GM12878 (cell line): ENCODE results near the gene RPSA. TPM values are rescaled to one million over a fixed set of nuclear protein-coding genes. Genes with fewer than 3 reads are reported as not detected.

Experiments used
- ATAC-seq: fragments of 200-7000 bp; cut with Tn5 transposase; 3 replicates; pipeline ENCODE4 v1.9.1; 2020; ENCODE audit warnings: mild to moderate bottlenecking, moderate library complexity
- BruUV-seq: library from RNA; stranded (reverse); fragments of 400-500 nt; replicated peaks from 2 replicates; lab custom pipeline; 2021; lab: Mats Ljungman, UMichigan
- CTCF ChIA-PET: fragments of 300-600 bp; sonication (Branson Sonifier 250); formaldehyde crosslinking; extraction: SDS; loops from one replicate; lab custom pipeline; 2021; ENCODE audit warnings: inconsistent platforms; lab: Yijun Ruan, JAX
- POLR2A ChIA-PET: fragments of 350-600 bp; formaldehyde crosslinking; extraction: SDS; loops from one replicate; lab custom pipeline; 2021; ENCODE audit warnings: inconsistent platforms; lab: Charles Lee
- RAD21 ChIA-PET: fragments of 300-600 bp; sonication (Branson Sonifier 250); formaldehyde crosslinking; loops from one replicate; lab custom pipeline; 2023; ENCODE audit warnings: antibody characterized with exemption; ENCODE audit not compliant: unreplicated experiment; lab: Charles Lee
- SMC1A ChIA-PET: fragments of 300-600 bp; sonication (Branson Sonifier 250); formaldehyde crosslinking; loops from one replicate; lab custom pipeline; 2023; ENCODE audit not compliant: unreplicated experiment, uncharacterized antibody; lab: Charles Lee
- DNase-seq: peaks from one replicate; pipeline ENCODE4 v3.0.0-alpha.2; 2011; ENCODE audit warnings: low read depth, low spot score
- FAIRE-seq: peaks from 3 replicates; lab custom pipeline; 2011; peaks lifted over from hg19 to GRCh38; lab: Jason Lieb, UNC
- H2AFZ ChIP-seq: 2 replicates; pipeline ENCODE4 v1.6.0; 2011; ENCODE audit warnings: low read depth, low read length, control low read depth; ENCODE audit not compliant: control insufficient read depth
- H3K27ac ChIP-seq: 2 replicates; pipeline ENCODE4 v1.5.1; 2011; ENCODE audit warnings: control low read depth; ENCODE audit not compliant: control insufficient read depth, insufficient read depth
- H3K27me3 ChIP-seq, 2 experiments: replicated peaks in 1 of 2; 2 replicates each; pipeline versions ENCODE4 v1.6.0 to v1.6.1; 2011; ENCODE audit warnings: low read length in 1 of 2; ENCODE audit not compliant: control insufficient read depth in 2 of 2, insufficient read depth in 2 of 2
- H3K36me3 ChIP-seq, 2 experiments: 2 replicates each; pipeline ENCODE4 v1.5.1; 2011; ENCODE audit warnings: low read length in 1 of 2; ENCODE audit not compliant: control insufficient read depth in 2 of 2, insufficient read depth in 2 of 2
- H3K4me1 ChIP-seq: 2 replicates; pipeline ENCODE4 v1.6.1; 2011; ENCODE audit warnings: mild to moderate bottlenecking, low read length, moderate library complexity, mixed read lengths; ENCODE audit not compliant: control insufficient read depth, insufficient read depth
- H3K4me2 ChIP-seq: 2 replicates; pipeline ENCODE4 v1.6.0; 2011; ENCODE audit warnings: control low read depth; ENCODE audit not compliant: control insufficient read depth, insufficient read depth
- H3K4me3 ChIP-seq: fragments of 200-600 bp; sonication (generic); 2 replicates; pipeline ENCODE4 v1.5.1; 2016
- H3K79me2 ChIP-seq: 2 replicates; pipeline ENCODE4 v1.6.0; 2011; ENCODE audit warnings: low read length; ENCODE audit not compliant: control insufficient read depth, insufficient read depth
- H3K9ac ChIP-seq: 2 replicates; pipeline ENCODE4 v1.8.0; 2011; ENCODE audit warnings: low read length, control low read depth, mixed read lengths; ENCODE audit not compliant: control insufficient read depth, insufficient read depth
- H3K9me3 ChIP-seq: replicated peaks from 3 replicates; pipeline ENCODE4 v1.5.1; 2011; ENCODE audit warnings: mild to moderate bottlenecking, low read length; ENCODE audit not compliant: control insufficient read depth, insufficient read depth
- H4K20me1 ChIP-seq: 2 replicates; pipeline ENCODE4 v1.6.0; 2011; ENCODE audit not compliant: control insufficient read depth, insufficient read depth
- CBX5 ChIP-seq: sonication (generic); IDR thresholded peaks from 2 replicates; pipeline ENCODE4 v1.6.1; 2016; ENCODE audit warnings: low read depth, moderate library complexity, mild to moderate bottlenecking, inconsistent platforms
- CEBPB ChIP-seq, 2 experiments: fragments of 150-350 bp in 1 of 2; IDR thresholded peaks; 2 replicates each; pipeline ENCODE4 v1.6.1; 2012 to 2014; ENCODE audit warnings: low read depth in 2 of 2, low read length in 2 of 2, borderline replicate concordance in 1 of 2, inconsistent platforms in 1 of 2
- DPF2 ChIP-seq: fragments of 450-650 bp; IDR thresholded peaks from 2 replicates; pipeline ENCODE4 v1.6.1; 2017; ENCODE audit warnings: mild to moderate bottlenecking
- FOXK2 ChIP-seq: fragments of 450-650 bp; IDR thresholded peaks from 2 replicates; pipeline ENCODE4 v1.6.1; 2017; ENCODE audit warnings: mild to moderate bottlenecking, moderate library complexity
- FOXM1 ChIP-seq: IDR thresholded peaks from 2 replicates; pipeline ENCODE4 v1.6.1; 2012; ENCODE audit warnings: low read depth, mild to moderate bottlenecking, inconsistent platforms, low read length, moderate library complexity
- IKZF1 ChIP-seq: fragments of 450-650 bp; conservative IDR thresholded peaks from 2 replicates; pipeline ENCODE4 v1.6.1; 2017; ENCODE audit warnings: antibody characterized with exemption, mild to moderate bottlenecking
- MYC ChIP-seq: IDR thresholded peaks from 2 replicates; pipeline ENCODE4 v1.6.1; 2011; ENCODE audit warnings: mild to moderate bottlenecking, low read length, moderate library complexity, inconsistent platforms; ENCODE audit not compliant: insufficient read depth, insufficient replicate concordance, insufficient read length, severe bottlenecking
- TBL1XR1 ChIP-seq: IDR thresholded peaks from 2 replicates; pipeline ENCODE4 v1.6.1; 2012; ENCODE audit warnings: low read depth, low read length, improper control_type of control experiment
- ZBED1 ChIP-seq: IDR thresholded peaks from 2 replicates; pipeline ENCODE4 v1.6.1; 2016; ENCODE audit warnings: borderline replicate concordance
- WGBS: methylation state at CpG from one replicate; pipeline ENCODE4 v1.1.6; 2016; ENCODE audit warnings: low lambda C conversion rate; ENCODE audit not compliant: insufficient replicate concordance, insufficient coverage; ENCODE audit errors: missing lambda C conversion rate; 5-methylcytosine and 5-hydroxymethylcytosine counted together
- in situ Hi-C: fragments of 300-500 bp; cut with MboI; formaldehyde crosslinking; loops from 9 replicates; pipeline ENCODE4 v1.14.3; 2018; ENCODE audit warnings: mixed read lengths
- intact Hi-C: fragments of 100-400 bp; cut with micrococcal nuclease; formaldehyde crosslinking; loops from one replicate; pipeline ENCODE4 v1.14.2; 2022; ENCODE audit not compliant: unreplicated experiment
- polyA plus RNA-seq, 11 experiments: library from polyadenylated mRNA; depleted of rRNA in 4 of 11; unstranded in 6 of 11; stranded (reverse) in 5 of 11; fragments of >200 nt; fragmentation: Nextera tagmentation in 4 of 11; fragmentation: Illumina TruSeq in 1 of 11; extraction: Ambion mirVana in 4 of 11; extraction: Trizol in 1 of 11; gene quantifications; 1 replicate in 1 of 11; 2 replicates in 10 of 11; pipeline versions ENCODE4 v1.2.1 to v1.2.3, GENCODE V29; 2011 to 2016; ENCODE audit warnings: inconsistent platforms in 2 of 11, missing spikeins in 2 of 11, low read depth in 1 of 11
- total RNA-seq, 4 experiments: library from RNA; depleted of rRNA in 3 of 4; stranded (reverse); fragments of >200 nt in 3 of 4; fragmentation: Illumina TruSeq in 1 of 4; extraction: Trizol in 1 of 4; gene quantifications; 2 replicates each; pipeline versions ENCODE4 v1.2.1 to v1.2.3, GENCODE V29; 2013 to 2021
- TF ChIP-seq, protein P1 (sequence below): fragments of 150-350 bp; IDR thresholded peaks from 2 replicates; pipeline ENCODE4 v1.6.1; 2016; ENCODE audit warnings: low read depth, low read length

Gene RPSA
- total and polyA plus RNA-seq, 10 of the 15 experiments (the other 5 are each of a cell fraction or from before 2014, with no cell fraction given) = 1,012 to 5,036 (median 3,460) TPM

DNA sequence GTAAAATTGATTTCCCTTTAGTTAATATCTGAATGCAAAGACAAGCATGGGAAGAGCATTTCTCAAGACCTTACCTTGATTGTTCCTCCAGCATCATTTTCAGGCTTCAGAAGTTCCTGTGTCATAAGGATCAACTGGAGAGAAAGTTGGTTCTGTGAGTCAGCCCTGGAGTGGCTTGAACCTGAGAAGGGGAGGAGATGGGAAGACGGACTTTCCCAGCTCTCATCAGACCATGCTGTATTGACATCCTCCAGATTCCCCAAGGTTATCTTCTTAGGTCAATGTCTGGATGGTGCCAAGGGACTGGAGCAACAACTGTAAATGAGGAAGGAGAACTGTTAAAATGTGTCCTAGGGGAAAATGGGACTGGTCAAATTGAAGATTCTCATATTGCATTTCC is 21.0 kb downstream of the RPSA start:
- intact Hi-C loops (no loop called here), in situ Hi-C loops (no loop called here)
- WGBS = 83% methylated on average over 1 of the region's 1 CpG
- BruUV-seq = no TSS peak
- no peak overlapping the region for H3K4me3 ChIP-seq
- FAIRE-seq (no peak), DNase-seq (no peak), ATAC-seq (no peak)
- no peak overlapping the region for H3K4me2 ChIP-seq
- no peaks in the 10 kb centered on the region for H3K36me3 ChIP-seq
- no peaks in the 10 kb centered on the region for H3K4me1 ChIP-seq
- H3K9me3 ChIP-seq = no peaks in the 10 kb centered on the region
- ChIA-PET RAD21 (no interaction called here), POLR2A (no interaction called here), SMC1A (no interaction called here), CTCF (interaction anchor here (0.7 kb wide), 1 partner anchor 685 kb away, joined by 3 read pairs; no protein-coding TSS in a partner anchor)
- no peaks in the 10 kb centered on the region for H3K27me3 ChIP-seq
- no peak overlapping the region for H2AFZ ChIP-seq
- no peaks in the 10 kb centered on the region for H4K20me1 ChIP-seq
- no peak overlapping the region for H3K27ac ChIP-seq
- no peaks in the 10 kb centered on the region for H3K79me2 ChIP-seq
- H3K9ac ChIP-seq = no peak overlapping the region
- TF ChIP-seq TBL1XR1 = no peak
- TF ChIP-seq IKZF1 = no peak
- TF ChIP-seq, protein P1, sequence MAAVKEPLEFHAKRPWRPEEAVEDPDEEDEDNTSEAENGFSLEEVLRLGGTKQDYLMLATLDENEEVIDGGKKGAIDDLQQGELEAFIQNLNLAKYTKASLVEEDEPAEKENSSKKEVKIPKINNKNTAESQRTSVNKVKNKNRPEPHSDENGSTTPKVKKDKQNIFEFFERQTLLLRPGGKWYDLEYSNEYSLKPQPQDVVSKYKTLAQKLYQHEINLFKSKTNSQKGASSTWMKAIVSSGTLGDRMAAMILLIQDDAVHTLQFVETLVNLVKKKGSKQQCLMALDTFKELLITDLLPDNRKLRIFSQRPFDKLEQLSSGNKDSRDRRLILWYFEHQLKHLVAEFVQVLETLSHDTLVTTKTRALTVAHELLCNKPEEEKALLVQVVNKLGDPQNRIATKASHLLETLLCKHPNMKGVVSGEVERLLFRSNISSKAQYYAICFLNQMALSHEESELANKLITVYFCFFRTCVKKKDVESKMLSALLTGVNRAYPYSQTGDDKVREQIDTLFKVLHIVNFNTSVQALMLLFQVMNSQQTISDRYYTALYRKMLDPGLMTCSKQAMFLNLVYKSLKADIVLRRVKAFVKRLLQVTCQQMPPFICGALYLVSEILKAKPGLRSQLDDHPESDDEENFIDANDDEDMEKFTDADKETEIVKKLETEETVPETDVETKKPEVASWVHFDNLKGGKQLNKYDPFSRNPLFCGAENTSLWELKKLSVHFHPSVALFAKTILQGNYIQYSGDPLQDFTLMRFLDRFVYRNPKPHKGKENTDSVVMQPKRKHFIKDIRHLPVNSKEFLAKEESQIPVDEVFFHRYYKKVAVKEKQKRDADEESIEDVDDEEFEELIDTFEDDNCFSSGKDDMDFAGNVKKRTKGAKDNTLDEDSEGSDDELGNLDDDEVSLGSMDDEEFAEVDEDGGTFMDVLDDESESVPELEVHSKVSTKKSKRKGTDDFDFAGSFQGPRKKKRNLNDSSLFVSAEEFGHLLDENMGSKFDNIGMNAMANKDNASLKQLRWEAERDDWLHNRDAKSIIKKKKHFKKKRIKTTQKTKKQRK = no peak
- TF ChIP-seq MYC = no peak
- TF ChIP-seq FOXK2 = no peak
- no peak for TF ChIP-seq FOXM1
- TF ChIP-seq CBX5 = no peak
- no peak for TF ChIP-seq CEBPB (IDR thresholded peaks at IDR 0.05; ENCODE audit: borderline replicate concordance in 1 of 2, low read depth in 2 of 2, low read length in 2 of 2)
- no peak for TF ChIP-seq ZBED1
- TF ChIP-seq DPF2 = no peak
